ENCODE results near the gene CAST. TPM values are rescaled to one million over a fixed set of nuclear protein-coding genes. Genes with fewer than 3 reads are reported as not detected.

CAST gene
- total RNA-seq, 4 donors from 2014 or later = 381 to 577 (median 400) TPM

DNA sequence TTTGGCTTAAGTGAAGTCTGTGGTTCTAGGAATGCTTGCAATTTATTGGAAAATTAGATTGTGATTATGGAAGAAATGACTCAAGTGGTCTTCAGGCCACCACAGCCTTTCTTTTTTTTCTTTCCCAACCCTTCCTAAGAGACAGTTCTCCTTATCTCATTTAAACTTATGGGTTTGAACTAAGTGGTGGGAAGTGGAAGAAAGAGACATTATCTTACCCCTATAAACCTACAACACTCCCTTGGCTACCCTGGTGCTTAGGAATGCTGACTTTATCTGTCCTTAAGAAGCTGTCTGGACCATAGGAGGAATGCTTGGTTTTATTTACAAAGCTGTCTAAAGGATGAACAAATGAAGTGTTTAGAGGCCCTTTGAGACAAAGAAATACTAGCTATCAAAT, 150.7 kb downstream of the CAST start:
- Histone ChIP-seq H3K4me3 (no peak overlapping the region), H3K27me3 (no peaks in the 10 kb centered on the region), H3K36me3 (no peaks in the 10 kb centered on the region), H3K9me3 (no peaks in the 10 kb centered on the region), H3K27ac (no peak overlapping the region), H3K4me1 (peaks cover 21% of the 10 kb centered on the region)
- TF ChIP-seq EP300 (IDR thresholded peaks at IDR 0.05) (no peak), CTCF (IDR thresholded peaks at IDR 0.05) (no peak), POLR2A (IDR thresholded peaks at IDR 0.05) (no peak), POLR2AphosphoS5 (IDR thresholded peaks at IDR 0.05) (no peak)
- no peak for DNase-seq (ENCODE audit: low spot score in 2 of 2)

DNA sequence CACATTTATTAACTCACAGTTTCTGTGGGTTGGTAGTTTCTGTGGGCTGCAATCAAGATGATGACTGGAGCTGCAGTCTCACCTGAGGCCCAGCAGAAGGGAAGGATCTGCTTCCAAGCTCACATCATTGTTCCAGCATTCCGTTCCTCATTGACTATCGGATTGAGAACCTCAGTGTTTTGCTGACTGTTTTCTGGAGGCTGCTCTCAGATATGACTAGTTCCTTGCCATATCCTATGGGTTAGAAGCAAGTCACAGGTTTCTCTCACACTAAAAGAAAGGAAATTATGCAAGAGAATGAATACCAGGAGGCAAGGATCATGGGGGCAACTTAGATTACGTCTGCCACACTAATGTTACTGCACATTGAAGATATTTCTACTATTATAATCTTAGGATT, 151.9 kb downstream of the CAST start:
- DNase-seq (ENCODE audit: low spot score in 2 of 2) = no peak
- H3K4me1 ChIP-seq = peaks cover 18% of the 10 kb centered on the region
- TF ChIP-seq POLR2AphosphoS5 (IDR thresholded peaks at IDR 0.05) = no peak
- no peak for TF ChIP-seq CTCF (IDR thresholded peaks at IDR 0.05)
- TF ChIP-seq POLR2A (IDR thresholded peaks at IDR 0.05) = no peak
- no peak for TF ChIP-seq EP300 (IDR thresholded peaks at IDR 0.05)
- 94% methylated on average over 3 of the region's 3 CpGs for WGBS
- H3K27me3 ChIP-seq = no peaks in the 10 kb centered on the region
- no peaks in the 10 kb centered on the region for H3K36me3 ChIP-seq
- no peak overlapping the region for H3K27ac ChIP-seq
- H3K4me3 ChIP-seq = no peak overlapping the region
- H3K9me3 ChIP-seq = no peaks in the 10 kb centered on the region

GRCh38 chr5:96816411-96816939, 154.3 kb downstream of the CAST start:
- Histone ChIP-seq H3K27ac (no peak overlapping the region), H3K27me3 (no peaks in the 10 kb centered on the region), H3K9me3 (no peaks in the 10 kb centered on the region), H3K4me3 (no peak overlapping the region), H3K36me3 (no peaks in the 10 kb centered on the region), H3K4me1 (peaks cover 18% of the 10 kb centered on the region)
- WGBS = 63% methylated on average over 6 of the region's 6 CpGs
- DNase-seq (ENCODE audit: low spot score in 2 of 2) = no peak
- TF ChIP-seq EP300 (IDR thresholded peaks at IDR 0.05) = no peak
- TF ChIP-seq CTCF (IDR thresholded peaks at IDR 0.05) = no peak
- TF ChIP-seq POLR2A (IDR thresholded peaks at IDR 0.05) = no peak
- no peak for TF ChIP-seq POLR2AphosphoS5 (IDR thresholded peaks at IDR 0.05)

DNA sequence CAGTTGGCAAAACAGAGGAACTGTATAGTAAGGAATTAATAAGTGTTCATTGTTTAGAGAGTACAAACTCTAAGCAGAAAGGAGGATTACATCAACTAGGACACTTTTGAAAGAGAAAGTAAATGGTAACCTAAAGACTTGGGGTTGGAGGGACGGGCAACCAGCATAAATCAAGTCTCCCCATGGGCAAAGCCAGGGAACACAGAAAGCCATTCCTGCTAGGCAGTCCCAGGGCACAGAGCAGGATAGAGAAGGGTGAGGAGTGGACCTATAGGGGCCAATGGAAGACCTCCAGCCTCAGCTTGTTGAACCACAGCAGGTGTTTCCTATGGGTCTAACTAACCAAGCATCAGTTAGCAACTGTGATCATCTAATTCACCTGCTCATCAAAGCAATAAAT, 154.8 kb downstream of the CAST start:
- no peak for DNase-seq (ENCODE audit: low spot score in 2 of 2)
- H3K27me3 ChIP-seq = no peaks in the 10 kb centered on the region
- H3K36me3 ChIP-seq = no peaks in the 10 kb centered on the region
- TF ChIP-seq POLR2AphosphoS5 (IDR thresholded peaks at IDR 0.05) (no peak), POLR2A (IDR thresholded peaks at IDR 0.05) (no peak), CTCF (IDR thresholded peaks at IDR 0.05) (no peak), EP300 (IDR thresholded peaks at IDR 0.05) (no peak)
- WGBS = 77% methylated on average over 1 of the region's 1 CpG
- H3K4me1 ChIP-seq = peaks cover 18% of the 10 kb centered on the region
- H3K27ac ChIP-seq = no peak overlapping the region
- H3K9me3 ChIP-seq = no peaks in the 10 kb centered on the region
- H3K4me3 ChIP-seq = no peak overlapping the region

GRCh38 chr5:96817506-96817905, 155.3 kb downstream of the CAST start:
- H3K4me3 ChIP-seq = no peak overlapping the region
- 14% methylated on average over 2 of the region's 2 CpGs for WGBS
- no peak for DNase-seq (ENCODE audit: low spot score in 2 of 2)
- H3K9me3 ChIP-seq = no peaks in the 10 kb centered on the region
- peaks cover 18% of the 10 kb centered on the region for H3K4me1 ChIP-seq
- H3K36me3 ChIP-seq = no peaks in the 10 kb centered on the region
- no peaks in the 10 kb centered on the region for H3K27me3 ChIP-seq
- TF ChIP-seq EP300 (IDR thresholded peaks at IDR 0.05) = no peak
- TF ChIP-seq POLR2AphosphoS5 (IDR thresholded peaks at IDR 0.05) = no peak
- TF ChIP-seq CTCF (IDR thresholded peaks at IDR 0.05) = no peak
- no peak for TF ChIP-seq POLR2A (IDR thresholded peaks at IDR 0.05)
- no peak overlapping the region for H3K27ac ChIP-seq

Data from suprapubic skin (tissue), 4 donors.